HG03095 (cell line): Measurements from ENCODE around the gene PXK.
A peak's percentile ranks its signal among the peaks of the same experiment; 100 is the strongest.
"Not testable (repeated sequence)": the region's sequence is repeated elsewhere in the genome, so short reads cannot be mapped to it uniquely, and the experiment has no call there.

Experiments
- ATAC-seq: cut with Tn5 transposase; IDR thresholded peaks from one replicate; pipeline ENCODE4 v1.9.1; 2021; ENCODE audit warnings: moderate library complexity; ENCODE audit not compliant: unreplicated experiment

Gene PXK

DNA sequence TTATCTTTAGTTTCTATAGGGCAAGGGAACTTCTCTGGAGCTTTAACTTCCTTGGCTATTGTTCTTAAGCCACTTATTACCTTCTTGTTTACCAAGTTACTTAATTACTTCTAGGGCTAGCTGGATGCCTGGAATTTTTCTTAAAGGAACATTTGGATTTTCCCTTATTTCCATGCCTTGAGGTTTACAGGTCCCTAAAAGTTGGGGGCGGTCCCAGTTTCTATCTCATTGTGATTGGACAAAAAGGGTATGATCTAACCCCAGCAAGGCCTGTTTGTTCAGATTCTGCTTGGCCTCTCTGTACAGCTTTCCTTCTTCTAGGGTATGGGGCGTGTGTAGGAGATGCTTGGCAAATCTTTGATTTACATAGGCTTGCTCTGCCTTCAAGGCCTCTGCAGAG lies 83.5 kb downstream of the PXK start:
- no peak for ATAC-seq

DNA sequence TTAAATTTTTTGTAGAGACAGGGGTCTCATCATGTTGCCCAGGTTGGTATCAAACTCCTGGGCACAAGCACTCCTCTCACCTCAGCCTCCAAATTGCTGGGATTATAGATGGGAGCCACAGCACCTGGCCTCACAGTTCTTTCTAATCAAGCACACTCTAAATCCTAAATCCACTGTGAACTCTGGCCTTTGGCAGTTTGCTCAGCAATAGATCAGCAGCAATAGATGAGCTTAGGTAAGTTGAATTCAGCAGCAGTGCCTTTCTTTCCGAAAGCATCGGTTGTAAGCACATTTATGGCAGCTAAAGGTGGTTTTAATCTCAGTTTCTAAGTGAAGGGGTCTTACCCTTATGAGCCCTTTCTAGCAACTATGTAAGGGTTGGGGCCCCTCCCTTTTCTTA lies 84.4 kb downstream of the PXK start:
- ATAC-seq = no peak

DNA sequence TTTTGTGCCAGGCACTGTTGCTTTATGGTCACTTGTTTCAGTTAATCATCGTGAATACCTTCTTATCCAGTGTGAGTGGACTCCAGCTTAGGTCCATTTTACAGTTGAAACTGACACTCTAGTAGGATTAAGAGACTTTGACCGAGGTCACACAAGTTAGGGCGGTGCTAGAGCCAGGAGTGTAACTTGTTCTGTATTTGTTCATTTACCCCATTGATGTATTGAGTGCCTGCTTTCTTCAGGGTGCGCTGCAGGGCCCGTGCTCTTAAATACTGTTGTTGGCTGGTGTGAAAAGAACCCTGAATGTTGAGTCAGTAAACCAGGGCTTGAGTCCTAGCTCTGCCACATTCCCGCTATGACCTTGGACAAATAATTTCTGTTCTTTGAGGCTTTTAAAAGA lies 85.5 kb downstream of the PXK start:
- ATAC-seq = no peak

DNA sequence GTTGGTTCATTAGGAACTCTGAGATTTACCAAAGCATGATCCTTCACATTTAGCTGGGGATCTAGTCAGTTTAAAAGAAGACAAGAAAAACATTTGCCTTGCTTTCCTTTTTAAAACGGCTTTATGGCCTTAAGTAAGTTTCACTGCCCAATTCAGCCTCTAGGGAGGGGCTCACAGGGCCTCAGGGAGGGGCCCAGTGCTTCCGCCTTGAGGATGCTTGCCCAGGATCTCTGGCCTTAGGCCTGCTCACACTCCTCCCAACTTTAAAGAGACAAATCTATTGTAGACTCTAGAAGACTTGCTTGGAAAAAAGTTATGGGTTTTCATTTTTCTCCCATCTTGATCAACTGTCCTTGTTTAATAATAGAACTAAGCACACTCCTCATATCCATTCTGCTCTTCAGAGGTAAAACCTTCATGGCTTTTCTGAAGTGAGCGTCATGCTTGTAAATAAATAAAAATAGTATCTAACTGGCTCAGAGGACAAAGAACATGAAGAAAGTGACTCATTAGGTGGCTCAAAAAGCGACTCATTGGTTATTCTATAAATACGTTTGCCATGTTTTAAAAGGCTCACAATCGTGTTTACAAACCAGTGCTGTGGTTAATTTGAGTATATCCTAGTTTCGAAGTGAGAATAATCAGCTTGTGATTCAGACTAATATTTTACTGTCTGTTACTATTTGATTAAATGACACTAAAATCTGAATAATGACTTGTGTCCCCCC lies 87.3 kb downstream of the PXK start:
- ATAC-seq = peak; percentile 73

DNA sequence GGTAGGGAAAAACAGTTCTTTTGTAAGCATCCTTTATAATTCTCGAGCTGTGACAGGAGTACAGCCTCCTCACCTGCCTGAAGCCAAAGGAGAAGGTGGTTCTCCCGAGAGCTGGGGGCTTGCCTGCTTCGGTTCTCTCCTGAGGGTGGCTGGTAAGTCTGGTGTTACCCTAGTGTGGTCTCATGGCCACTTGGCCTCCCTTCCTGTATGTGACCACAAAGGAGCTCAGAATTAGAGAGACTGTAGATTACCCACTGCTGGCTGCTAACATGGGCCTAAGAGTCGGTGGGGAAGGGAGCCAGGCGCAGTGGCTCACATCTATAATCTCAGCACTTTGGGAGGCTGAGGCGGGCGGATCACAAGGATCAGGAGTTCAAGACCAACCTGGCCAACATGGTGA lies 88.3 kb downstream of the PXK start:
- no peak for ATAC-seq

DNA sequence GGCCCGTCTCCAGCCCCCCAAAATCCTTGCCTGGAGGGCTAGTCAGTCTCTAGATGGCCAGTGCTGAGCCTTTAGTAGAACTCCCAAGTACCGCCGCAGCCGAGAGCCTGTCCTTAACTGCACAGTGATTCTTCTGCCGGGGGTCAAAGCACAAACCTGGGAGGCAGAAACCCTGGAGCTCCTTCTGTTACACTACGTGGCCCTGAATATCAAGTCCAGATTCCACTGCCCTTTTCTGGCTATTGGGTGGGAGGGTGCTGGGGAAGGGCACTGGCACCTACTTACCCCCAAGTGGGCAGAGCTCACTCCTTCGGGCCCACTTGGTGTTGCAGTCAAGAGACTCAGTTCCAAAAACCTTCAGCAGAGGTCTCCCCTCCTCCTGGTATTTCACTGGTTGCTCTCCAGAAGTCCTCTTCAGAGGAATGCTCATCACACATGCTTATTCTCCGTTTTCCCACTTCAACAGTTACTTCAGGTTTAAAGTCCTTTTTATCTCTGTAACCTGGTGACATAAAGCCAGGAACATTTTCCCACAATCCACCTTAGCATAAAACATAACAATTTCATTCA lies 90.1 kb downstream of the PXK start:
- ATAC-seq = no peak

DNA sequence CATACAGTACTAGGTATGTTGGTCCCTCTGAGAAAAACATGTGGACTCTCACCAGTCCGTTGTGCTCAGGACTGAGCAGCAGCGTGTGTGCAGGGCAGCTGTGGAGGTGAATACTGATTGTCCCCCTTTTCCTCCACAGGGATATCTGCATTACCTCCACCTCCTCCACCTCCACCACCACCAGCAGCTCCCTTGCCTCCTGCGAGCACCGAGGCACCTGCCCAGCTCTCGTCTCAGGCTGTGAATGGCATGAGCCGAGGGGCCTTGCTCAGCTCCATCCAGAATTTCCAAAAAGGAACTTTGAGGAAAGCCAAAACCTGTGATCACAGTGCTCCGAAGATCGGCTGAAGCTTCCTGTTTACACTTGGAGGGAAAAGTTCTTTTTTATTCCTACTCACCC lies 91.9 kb downstream of the PXK start:
- no peak for ATAC-seq

DNA sequence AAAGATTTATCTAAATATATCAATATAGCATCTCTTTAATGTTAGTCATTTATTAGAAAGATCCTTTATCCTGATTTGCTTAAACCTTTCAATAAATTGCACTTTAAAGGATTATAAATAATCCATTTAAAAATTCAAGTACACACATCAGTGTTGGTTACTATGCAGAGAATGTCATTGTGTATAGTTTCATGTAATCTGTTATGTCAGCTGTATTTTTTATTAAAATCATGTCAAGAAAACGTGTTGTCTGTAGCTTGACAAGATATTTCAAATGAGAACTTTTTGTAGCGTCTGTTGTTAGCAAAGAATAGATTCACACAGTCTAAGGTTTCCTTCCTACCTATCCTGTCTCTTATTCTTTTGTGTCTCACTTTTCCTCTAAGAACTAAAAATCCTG lies 93.1 kb downstream of the PXK start:
- ATAC-seq = no peak

DNA sequence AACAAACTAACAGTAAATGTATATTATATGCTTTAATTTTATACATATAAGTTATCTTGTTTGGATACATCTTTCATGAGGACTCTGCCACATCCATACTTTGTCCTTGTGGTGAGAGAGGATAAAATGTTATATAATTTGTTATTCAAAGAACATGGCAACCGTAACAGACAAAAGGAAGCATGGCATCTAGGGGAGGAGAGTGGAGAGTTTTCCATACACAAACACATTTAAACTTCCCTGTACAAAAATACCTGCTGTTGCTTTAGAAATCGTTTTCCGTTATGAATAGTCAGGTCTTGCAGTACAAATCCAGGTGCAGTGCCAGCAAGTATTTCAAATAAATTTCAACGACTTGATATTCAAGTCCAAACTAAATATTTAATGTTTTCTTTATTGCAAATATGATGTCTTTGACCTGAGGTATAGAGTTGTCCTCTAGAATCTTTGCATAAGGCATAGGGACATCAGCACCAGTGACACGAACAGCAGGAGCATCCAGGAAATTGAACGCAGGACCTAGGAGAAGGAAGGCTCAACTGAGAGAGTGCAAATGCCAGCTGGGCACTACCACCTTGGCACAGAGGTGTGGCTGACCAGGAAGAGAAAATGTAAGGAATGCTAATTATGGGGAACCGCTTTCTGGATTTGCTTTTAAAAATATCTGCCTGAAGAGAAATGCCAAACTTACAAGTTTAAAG lies 95.1 kb downstream of the PXK start:
- ATAC-seq = no peak

DNA sequence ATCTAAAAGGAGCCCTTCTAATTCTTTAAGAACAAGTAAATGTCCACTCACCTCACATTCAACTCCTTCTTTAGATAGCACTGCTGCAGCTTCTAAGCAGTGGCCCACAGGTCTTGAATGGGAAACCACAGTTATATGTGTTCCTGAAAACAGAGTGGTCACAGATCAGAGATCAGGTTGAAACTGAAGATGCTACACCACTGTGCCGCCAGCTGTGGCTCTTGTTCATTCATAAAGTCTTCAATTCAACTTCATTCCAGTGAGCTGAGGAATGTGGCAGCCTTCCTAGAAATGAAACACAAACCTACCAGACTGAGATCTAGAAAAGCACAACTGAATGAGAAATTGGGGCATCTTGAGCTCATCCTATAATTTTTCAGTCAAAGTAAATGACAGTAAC lies 97.0 kb downstream of the PXK start:
- ATAC-seq = peak; percentile 69

DNA sequence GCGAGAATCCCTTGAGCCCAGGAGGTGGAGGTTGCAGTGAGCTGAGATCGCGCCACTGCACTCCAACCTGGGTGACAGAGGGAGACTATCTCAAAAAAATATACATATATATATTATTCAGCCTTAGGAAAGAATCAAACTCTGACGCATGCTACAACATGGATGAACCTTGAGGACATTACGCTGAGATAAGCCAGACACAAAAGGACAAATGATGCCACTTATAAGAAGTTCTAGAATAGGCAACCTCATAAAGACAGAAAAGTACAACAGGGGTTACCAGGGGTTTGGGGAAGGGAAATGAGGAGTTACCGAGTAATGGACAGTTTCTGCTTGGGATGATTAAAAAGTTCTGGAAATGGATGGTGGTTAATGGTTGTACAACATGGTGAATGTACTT lies 100.2 kb downstream of the PXK start:
- ATAC-seq = no peak

DNA sequence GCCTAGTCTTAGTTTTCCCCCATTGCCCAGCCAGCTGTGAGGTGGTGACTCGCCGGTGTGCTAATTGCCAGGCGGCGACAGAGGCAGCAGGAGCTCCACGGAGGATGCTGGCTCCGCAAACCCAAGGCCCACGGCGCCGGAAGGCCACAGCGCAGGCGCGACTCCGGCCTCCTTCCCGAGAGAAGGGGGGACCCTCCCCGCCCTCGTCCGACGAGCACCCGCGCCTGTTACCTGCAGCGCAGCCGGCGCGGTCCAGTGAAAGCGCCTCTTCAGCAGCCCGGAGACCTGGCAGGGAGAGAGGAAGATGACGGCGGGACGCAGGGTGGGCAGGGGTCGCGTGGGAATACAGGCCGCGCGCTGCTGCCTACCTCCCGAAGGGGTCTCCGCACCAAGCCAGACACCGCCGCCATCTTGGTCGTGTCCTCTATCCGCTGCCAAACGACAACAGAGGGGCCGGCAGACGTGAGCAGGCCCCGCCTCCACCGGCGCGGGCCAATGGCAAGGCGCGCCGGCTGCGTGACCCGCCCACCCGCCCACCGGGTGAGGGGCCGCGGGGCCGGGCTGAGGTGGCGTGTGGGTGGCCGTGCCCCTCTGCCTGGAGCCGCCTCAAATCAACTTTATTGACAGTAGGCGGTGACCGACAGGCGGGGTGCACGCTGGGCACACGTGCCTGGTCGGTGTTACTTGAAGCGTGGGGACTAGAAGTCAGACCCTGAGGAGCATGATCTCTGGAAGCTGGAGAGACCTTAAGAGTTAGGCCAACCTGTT lies 100.9 kb downstream of the PXK start, which contains the start of gene PDHB:
Gene PDHB (minus strand): TSS at position 433 of the 768 bp plus-strand sequence. CDS start 23 bp downstream, at position 410.
- peak; percentile 91 for ATAC-seq

DNA sequence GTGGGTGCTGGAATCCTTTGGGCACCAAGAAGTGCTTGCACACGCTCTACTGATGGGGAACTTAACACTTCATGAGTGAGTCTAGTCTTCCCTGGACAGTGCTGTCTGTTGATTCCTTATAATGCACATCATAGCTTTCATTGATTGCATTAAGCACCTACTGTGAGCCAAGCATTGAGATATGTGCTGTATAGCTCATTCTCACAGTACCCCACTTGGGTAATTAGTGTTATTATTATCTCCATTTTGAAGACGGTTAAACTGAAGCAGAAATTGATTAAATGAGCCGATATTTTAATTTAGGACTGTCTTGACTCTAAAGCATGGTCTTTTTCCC lies 101.4 kb downstream of the PXK start:
- no peak for ATAC-seq

DNA sequence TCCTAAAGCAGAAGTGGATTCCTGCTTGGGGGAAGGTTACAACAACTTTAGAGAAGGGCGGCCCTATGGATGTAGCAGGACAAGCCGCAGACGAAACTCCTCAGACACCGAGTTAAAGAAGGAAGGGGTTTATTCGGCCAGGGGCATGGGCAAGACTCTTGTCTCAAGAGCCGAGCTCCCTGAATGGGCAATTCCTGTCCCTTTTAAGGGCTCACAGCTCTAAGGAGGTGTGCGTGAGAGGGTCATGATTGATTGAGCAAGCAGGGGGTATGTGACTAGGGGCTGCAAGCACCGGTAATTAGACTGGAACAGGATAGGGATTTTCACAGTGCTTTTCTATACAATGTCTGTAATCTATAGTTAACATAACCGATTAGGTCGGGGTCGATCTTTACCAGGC lies 101.8 kb downstream of the PXK start:
- ATAC-seq = no peak

DNA sequence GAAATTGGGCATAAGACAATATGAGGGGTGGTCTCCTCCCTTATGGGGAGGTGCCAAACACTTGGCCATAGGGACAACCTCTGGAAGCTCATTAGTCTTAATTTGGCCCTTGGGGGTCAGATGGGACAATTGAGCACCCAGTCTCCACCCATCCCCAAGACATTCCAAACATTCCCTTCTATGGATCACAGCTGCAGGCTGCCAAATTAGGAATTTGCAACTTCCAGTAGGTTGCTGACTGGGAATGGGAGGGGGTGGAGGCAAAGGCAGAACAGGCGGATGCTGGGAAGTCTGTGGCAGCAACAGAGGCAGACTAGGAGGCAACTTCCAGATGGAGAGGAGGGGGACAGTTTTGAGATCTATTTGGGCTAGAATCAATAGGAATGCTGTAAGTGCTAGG lies 102.3 kb downstream of the PXK start:
- ATAC-seq = no peak

DNA sequence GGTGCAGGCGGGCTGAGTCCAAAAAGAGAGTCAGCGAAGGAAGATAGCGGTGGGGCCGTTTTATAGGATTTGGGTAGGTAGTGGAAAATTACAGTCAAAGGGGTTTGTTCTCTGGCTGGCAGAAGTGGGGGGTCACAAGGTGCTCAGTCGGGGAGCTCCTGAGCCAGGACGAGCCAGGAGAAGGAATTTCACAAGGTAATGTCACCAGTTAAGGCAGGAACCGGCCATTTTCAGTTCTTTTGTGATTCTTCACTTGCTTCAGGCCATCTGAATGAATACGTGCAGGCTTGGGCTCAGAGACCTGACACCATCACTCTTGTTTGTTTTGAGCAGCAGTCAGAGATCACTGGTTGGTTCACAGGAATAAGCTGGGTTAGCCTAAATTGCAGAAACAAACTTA lies 104.6 kb downstream of the PXK start:
- not testable (repeated sequence) for ATAC-seq

DNA sequence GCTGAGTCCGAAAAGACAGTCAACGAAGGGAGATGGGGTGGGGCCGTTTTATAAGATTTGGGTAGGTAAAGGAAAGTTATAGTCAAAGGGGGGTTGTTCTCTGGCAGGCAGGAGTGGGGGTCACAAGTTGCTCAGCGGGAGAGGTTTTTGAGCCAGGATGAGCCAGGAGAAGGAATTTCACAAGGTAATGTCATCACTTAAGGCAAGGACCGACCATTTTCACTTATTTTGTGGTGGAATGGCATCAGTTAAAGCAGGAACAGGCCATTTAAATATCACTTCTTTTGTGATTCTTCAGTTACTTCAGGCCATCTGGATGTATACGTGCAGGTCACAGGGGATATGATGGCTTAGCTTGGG lies 108.3 kb downstream of the PXK start:
- ATAC-seq = not testable (repeated sequence)

DNA sequence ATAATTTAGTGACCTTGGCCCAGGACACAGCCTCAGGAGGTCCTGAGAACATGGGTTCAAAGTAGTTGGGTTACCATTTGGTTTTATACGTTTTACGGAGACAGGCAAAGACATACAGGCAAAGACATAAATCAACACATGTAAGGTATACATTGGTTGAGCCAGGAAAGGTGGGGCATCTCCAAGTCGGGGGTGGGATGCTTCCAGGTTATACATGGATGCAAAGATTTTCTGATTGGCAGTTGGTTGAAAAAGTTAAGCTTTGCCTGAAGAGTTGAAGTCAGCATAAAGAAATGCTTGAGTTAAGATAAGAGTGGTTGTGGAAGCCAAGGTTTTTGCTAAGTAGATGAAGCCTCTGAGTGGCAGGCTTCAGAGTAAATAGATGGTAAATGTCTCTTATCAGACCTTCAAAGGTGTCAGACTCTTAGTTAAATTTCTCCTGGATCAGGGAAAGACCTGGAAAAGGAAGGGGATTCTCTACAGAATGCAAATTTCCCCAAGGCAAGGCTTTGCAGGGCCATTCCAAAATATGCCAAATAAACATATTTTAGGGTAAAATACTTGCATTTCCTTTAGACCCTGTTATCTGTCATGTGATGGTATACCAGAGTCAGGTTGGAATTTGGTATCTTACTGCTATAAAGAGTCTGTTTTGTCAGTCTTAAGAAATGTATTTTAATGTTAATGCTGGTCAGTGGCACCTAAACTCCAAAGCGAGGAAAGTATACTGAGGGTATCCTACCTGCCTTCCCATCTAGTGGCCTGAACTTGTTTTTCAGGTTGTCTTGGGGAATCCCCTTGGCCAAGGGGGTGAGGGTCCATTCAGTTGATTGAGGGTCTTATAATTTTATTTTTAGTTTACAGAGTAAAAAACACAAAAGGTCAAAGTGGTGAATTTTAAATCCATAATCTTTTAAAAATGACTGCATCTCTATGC lies 109.1 kb downstream of the PXK start:
- ATAC-seq = no peak

DNA sequence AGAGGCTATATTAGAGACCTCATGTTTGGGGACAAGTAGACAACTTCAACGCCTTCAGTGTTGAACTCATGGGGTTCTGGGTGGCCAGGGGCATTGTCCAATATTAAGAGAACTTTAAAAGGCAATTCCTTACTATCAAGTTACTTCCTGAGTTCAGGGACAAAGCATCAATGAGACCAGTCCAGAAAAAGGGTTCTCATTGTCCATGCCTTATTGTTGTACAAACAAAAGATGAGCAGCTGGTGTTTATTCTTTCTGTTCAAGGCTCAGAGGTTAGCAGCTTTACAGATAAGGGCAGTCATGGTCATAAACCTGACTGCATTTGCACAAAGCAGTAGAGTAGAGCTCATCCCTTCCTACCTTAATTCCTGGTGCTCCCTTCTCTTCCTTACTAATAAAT lies 119.5 kb downstream of the PXK start:
- ATAC-seq = no peak

DNA sequence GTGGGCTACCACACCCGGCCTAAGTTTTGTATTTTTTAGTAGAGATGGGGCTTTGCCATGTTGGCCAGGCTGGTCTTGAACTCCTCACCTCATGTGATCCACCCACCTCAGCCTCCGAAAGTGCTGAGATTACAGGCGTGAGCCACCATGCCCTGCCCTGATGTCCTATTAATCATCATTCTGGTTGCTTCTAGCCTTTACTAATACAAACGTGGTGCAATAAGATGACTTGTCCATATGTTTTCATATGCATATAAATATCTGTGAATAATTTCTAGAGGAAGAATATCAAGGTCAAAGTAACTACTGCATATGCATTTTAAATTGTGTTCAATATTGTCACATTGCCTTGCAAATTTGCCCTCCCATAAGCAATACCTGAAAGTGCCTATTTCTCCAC lies 126.5 kb downstream of the PXK start:
- no peak for ATAC-seq

DNA sequence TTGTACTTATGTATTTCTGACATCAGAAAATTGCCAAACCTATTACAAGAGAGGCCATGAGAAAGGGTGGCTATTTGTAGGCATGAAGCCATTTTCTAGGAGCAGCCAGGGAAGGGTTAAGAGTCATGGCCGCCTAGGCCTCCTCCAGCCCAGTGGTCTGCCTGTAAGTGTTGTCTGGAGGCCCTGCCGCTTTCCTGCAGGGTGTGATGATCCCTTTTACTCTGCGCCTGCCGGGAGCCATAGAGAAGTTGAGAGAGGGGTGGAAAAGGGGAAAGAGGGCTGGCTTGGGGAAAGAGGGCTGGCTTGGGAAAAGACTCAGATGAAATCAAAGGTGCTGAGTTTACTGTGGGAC lies 130.1 kb downstream of the PXK start:
- no peak for ATAC-seq
